Glutamatergic neuron (in vitro differentiated cells): Measurements from ENCODE around the gene HMX3. TPM values are rescaled to one million over a fixed set of nuclear protein-coding genes. Genes with fewer than 3 reads are reported as not detected.

Experiments
- DNase-seq: peaks from one replicate; pipeline ENCODE4 v3.0.0; 2022
- H3K27ac Mint-ChIP-seq: one replicate; pipeline ENCODE4 v1.8.0; 2020; ENCODE audit warnings: mild to moderate bottlenecking, mixed read lengths, inconsistent platforms; ENCODE audit not compliant: unreplicated experiment
- H3K27me3 Mint-ChIP-seq: one replicate; pipeline ENCODE4 v1.8.0; 2020; ENCODE audit warnings: mild to moderate bottlenecking, moderate library complexity, mixed read lengths, inconsistent platforms; ENCODE audit not compliant: unreplicated experiment
- H3K36me3 Mint-ChIP-seq: one replicate; pipeline ENCODE4 v1.8.0; 2020; ENCODE audit warnings: mild to moderate bottlenecking, mixed read lengths, inconsistent platforms; ENCODE audit not compliant: unreplicated experiment
- H3K4me1 Mint-ChIP-seq: one replicate; pipeline ENCODE4 v1.8.0; 2020; ENCODE audit warnings: mild to moderate bottlenecking, low read depth, mixed read lengths, inconsistent platforms; ENCODE audit not compliant: unreplicated experiment
- H3K4me3 Mint-ChIP-seq: one replicate; pipeline ENCODE4 v1.8.0; 2020; ENCODE audit warnings: mild to moderate bottlenecking, mixed read lengths, inconsistent platforms; ENCODE audit not compliant: unreplicated experiment
- H3K9me3 Mint-ChIP-seq: one replicate; pipeline ENCODE4 v1.8.0; 2020; ENCODE audit warnings: mild to moderate bottlenecking, moderate library complexity, mixed read lengths, inconsistent platforms; ENCODE audit not compliant: unreplicated experiment
- CTCF ChIP-seq: fragments of 200-600 bp; sonication (generic); IDR thresholded peaks from one replicate; pipeline ENCODE4 v1.5.0; 2021; ENCODE audit not compliant: partially characterized antibody, unreplicated experiment
- total RNA-seq: library from RNA; stranded (reverse); fragmentation: NEBNext Ultra II Directional; extraction: Animal tissue kit (Norgen Biotek cat#: 25700); gene quantifications from one replicate; pipeline ENCODE4 v1.2.1, GENCODE V29; 2021; ENCODE audit not compliant: unreplicated experiment

HMX3 gene
- total RNA-seq, 1 donor from 2014 or later, result not detected

GRCh38 chr10:123102673-123103072, 33.1 kb upstream of the HMX3 start:
- no peaks in the 10 kb centered on the region for H3K36me3 Mint-ChIP-seq
- DNase-seq, result no peak
- no peak overlapping the region for H3K27ac Mint-ChIP-seq
- H3K4me3 Mint-ChIP-seq, result no peak overlapping the region
- H3K27me3 Mint-ChIP-seq, result no peaks in the 10 kb centered on the region
- H3K9me3 Mint-ChIP-seq, result peaks cover 4% of the 10 kb centered on the region
- H3K4me1 Mint-ChIP-seq, result no peaks in the 10 kb centered on the region
- no peak for TF ChIP-seq CTCF

GRCh38 chr10:123103944-123104343, 31.8 kb upstream of the HMX3 start:
- Mint-ChIP-seq H3K36me3 (no peaks in the 10 kb centered on the region), H3K9me3 (peaks cover 4% of the 10 kb centered on the region), H3K4me3 (no peak overlapping the region), H3K27ac (no peak overlapping the region), H3K4me1 (no peaks in the 10 kb centered on the region), H3K27me3 (no peaks in the 10 kb centered on the region)
- no peak for DNase-seq
- TF ChIP-seq CTCF, result no peak

GRCh38 chr10:123109466-123109865, 26.3 kb upstream of the HMX3 start:
- no peaks in the 10 kb centered on the region for H3K9me3 Mint-ChIP-seq
- H3K27ac Mint-ChIP-seq, result no peak overlapping the region
- TF ChIP-seq CTCF, result no peak
- no peaks in the 10 kb centered on the region for H3K27me3 Mint-ChIP-seq
- no peaks in the 10 kb centered on the region for H3K4me1 Mint-ChIP-seq
- H3K4me3 Mint-ChIP-seq, result no peak overlapping the region
- no peak for DNase-seq
- H3K36me3 Mint-ChIP-seq, result no peaks in the 10 kb centered on the region

GRCh38 chr10:123117644-123118417, 17.9 kb upstream of the HMX3 start:
- Mint-ChIP-seq H3K4me3 (no peak overlapping the region), H3K27me3 (peaks cover 4% of the 10 kb centered on the region), H3K4me1 (no peaks in the 10 kb centered on the region), H3K27ac (no peak overlapping the region), H3K36me3 (no peaks in the 10 kb centered on the region), H3K9me3 (peaks cover 1% of the 10 kb centered on the region)
- no peak for DNase-seq
- TF ChIP-seq CTCF, result no peak

- peaks cover 4% of the 10 kb centered on the region for H3K27me3 Mint-ChIP-seq
- no peak for TF ChIP-seq CTCF
- H3K36me3 Mint-ChIP-seq, result no peaks in the 10 kb centered on the region
- no peak overlapping the region for H3K27ac Mint-ChIP-seq
- peaks cover 1% of the 10 kb centered on the region for H3K9me3 Mint-ChIP-seq
- no peaks in the 10 kb centered on the region for H3K4me1 Mint-ChIP-seq
- DNase-seq, result no peak
- H3K4me3 Mint-ChIP-seq, result no peak overlapping the region
Observed at GRCh38 chr10:123119081-123119480, 16.7 kb upstream of the HMX3 start.
